Adrenal gland (tissue), 12 donors: ENCODE data around the gene PCSK6. TPM values are rescaled to one million over a fixed set of nuclear protein-coding genes. Genes with fewer than 3 reads are reported as not detected.

ENCODE experiments used
- DNase-seq, 7 donors: peaks; one replicate each; pipeline ENCODE4 v3.0.0-alpha.2; 2019 to 2020
- H3K27ac ChIP-seq, 5 donors: fragments of 200-600 bp; sonication (generic) in 4 of 5; 1 replicate in 3 of 5; 2 replicates in 2 of 5; pipeline versions ENCODE4 v1.5.1 to v1.8.0; 2016 to 2020; ENCODE audit warnings: mild to moderate bottlenecking in 1 of 5
- H3K27me3 ChIP-seq: fragments of 200-600 bp; 2 replicates; pipeline ENCODE4 v1.8.0; 2021
- H3K36me3 ChIP-seq, 2 donors: fragments of 200-600 bp; replicated peaks in 1 of 2; 1 replicate in 1 of 2; 2 replicates in 1 of 2; pipeline versions ENCODE4 v1.5.1 to v1.8.0; 2018 to 2022
- H3K4me1 ChIP-seq, 2 donors: fragments of 200-600 bp; replicated peaks in 1 of 2; 1 replicate in 1 of 2; 2 replicates in 1 of 2; pipeline versions ENCODE4 v1.5.1 to v1.8.0; 2018 to 2021
- H3K4me3 ChIP-seq, 4 donors: fragments of 200-600 bp; sonication (generic) in 3 of 4; one replicate each; pipeline ENCODE4 v1.5.1; 2016 to 2018
- H3K9me3 ChIP-seq, 3 donors: fragments of 200-600 bp; sonication (generic) in 1 of 3; replicated peaks in 1 of 3; 1 replicate in 2 of 3; 2 replicates in 1 of 3; pipeline versions ENCODE4 v1.5.1 to v1.8.0; 2016 to 2021
- CTCF ChIP-seq, 6 experiments: fragments of 450-650 bp in 4 of 6; fragments of 200-600 bp in 2 of 6; sonication (generic) in 1 of 6; IDR thresholded peaks; 1 replicate in 5 of 6; 2 replicates in 1 of 6; pipeline versions ENCODE4 v1.5.1 to v1.8.0; 2016 to 2021; ENCODE audit warnings: antibody characterized with exemption in 6 of 6, mild to moderate bottlenecking in 2 of 6, moderate library complexity in 1 of 6
- POLR2A ChIP-seq, 2 donors: fragments of 450-650 bp; IDR thresholded peaks; one replicate each; pipeline ENCODE4 v1.6.1; 2017; ENCODE audit warnings: antibody characterized with exemption in 2 of 2, mild to moderate bottlenecking in 2 of 2, moderate library complexity in 1 of 2
- WGBS, 4 donors: extraction: QIAGEN DNeasy Blood & Tissue Kit in 2 of 4; methylation state at CpG; one replicate each; pipeline versions ENCODE4 v1.1.5 to v1.1.7; 2013 to 2017; 5-methylcytosine and 5-hydroxymethylcytosine counted together
- intact Hi-C, 2 donors: fragments of 100-400 bp; cut with DNase I; formaldehyde crosslinking; loops; one replicate each; pipeline versions ENCODE4 v1.14.1 to v1.15.0; 2022 to 2023
- polyA plus RNA-seq, 3 donors: library from polyadenylated mRNA; stranded (reverse); fragments of 200-250 nt in 2 of 3; fragments of 350-450 nt in 1 of 3; fragmentation: Illumina TruSeq in 1 of 3; extraction: RNeasy Lipid Tissue Mini Kit (QIAGEN cat#74804) in 1 of 3; gene quantifications; one replicate each; pipeline ENCODE4 v1.2.3, GENCODE V29; 2013 to 2014
- total RNA-seq, 9 donors: library from RNA; depleted of rRNA in 4 of 9; stranded (reverse); fragments of >200 nt in 4 of 9; fragments of 120-200 nt in 1 of 9; fragmentation: NEBNext Ultra II Directional in 1 of 9; extraction: Animal tissue kit (Norgen Biotek cat#: 25700) in 1 of 9; gene quantifications; one replicate each; pipeline versions ENCODE4 v1.1.0 to v1.2.4, GENCODE V29; 2013 to 2023
- donor health status: healthy with polysubstance abuse.
- donor health status: Bipolar disorder and iron deficiency.
- donor health status: DM: yes; HTN: yes; CAD: no.
- donor health status: DM: no; HTN: no; CAD: no.
- donor health status: DM: no; HTN: no; CAD: no.
- donor health status: DM: yes; HTN: yes; CAD: no.

The PCSK6 gene
- total and polyA plus RNA-seq, 12 donors: 0.88 to 53.0 (median 5.6) TPM

GRCh38 chr15:101522621-101523559 is 33.4 kb upstream of the PCSK6 start:
- WGBS, 4 donors: 85 to 88% (median 86%) methylated on average over 14 to 18 of the region's 18 CpGs
- intact Hi-C loops: no loop called here
- no peak overlapping the region for H3K27ac ChIP-seq
- peak in 1 of 7 donors; percentile 28 for DNase-seq
- H3K36me3 ChIP-seq: no peaks in the 10 kb centered on the region
- no peaks in the 10 kb centered on the region for H3K4me1 ChIP-seq
- no peaks in the 10 kb centered on the region for H3K27me3 ChIP-seq
- no peak for TF ChIP-seq POLR2A (IDR thresholded peaks at IDR 0.05)
- no peak for TF ChIP-seq CTCF (IDR thresholded peaks at IDR 0.05)
- H3K9me3 ChIP-seq: peaks cover 0 to 6% (median 0%) of the 10 kb centered on the region in 3 donors
- H3K4me3 ChIP-seq: no peak overlapping the region

GRCh38 chr15:101522091-101522490 is 32.6 kb upstream of the PCSK6 start:
- peak in 1 of 7 donors; percentile 23 for DNase-seq
- peaks cover 0 to 10% (median 0%) of the 10 kb centered on the region in 3 donors for H3K9me3 ChIP-seq
- WGBS, 4 donors: 74 to 86% (median 79%) methylated on average over 11 of the region's 11 CpGs
- no peak overlapping the region for H3K4me3 ChIP-seq
- TF ChIP-seq CTCF (IDR thresholded peaks at IDR 0.05): no peak
- no peak for TF ChIP-seq POLR2A (IDR thresholded peaks at IDR 0.05)
- no peaks in the 10 kb centered on the region for H3K36me3 ChIP-seq
- intact Hi-C loops: no loop called here
- no peaks in the 10 kb centered on the region for H3K4me1 ChIP-seq
- no peaks in the 10 kb centered on the region for H3K27me3 ChIP-seq
- no peak overlapping the region for H3K27ac ChIP-seq

- Histone ChIP-seq H3K4me3 (no peak overlapping the region), H3K36me3 (no peaks in the 10 kb centered on the region), H3K4me1 (no peaks in the 10 kb centered on the region), H3K27ac (no peak overlapping the region), H3K27me3 (no peaks in the 10 kb centered on the region), H3K9me3 (peaks cover 0 to 10% (median 2%) of the 10 kb centered on the region in 3 donors)
- intact Hi-C loops: no loop called here
- TF ChIP-seq CTCF (IDR thresholded peaks at IDR 0.05) (no peak), POLR2A (IDR thresholded peaks at IDR 0.05) (no peak)
- no peak for DNase-seq
- 26 to 33% (median 28%) methylated on average over 5 of the region's 5 CpGs for WGBS, 4 donors
These were observed 32.1 kb upstream of the PCSK6 start for GRCh38 chr15:101521591-101521990.

GRCh38 chr15:101521069-101521468 is 31.6 kb upstream of the PCSK6 start:
- Histone ChIP-seq H3K4me1 (no peaks in the 10 kb centered on the region), H3K27ac (no peak overlapping the region), H3K4me3 (no peak overlapping the region), H3K27me3 (no peaks in the 10 kb centered on the region), H3K9me3 (peaks cover 0 to 13% (median 7%) of the 10 kb centered on the region in 3 donors), H3K36me3 (no peaks in the 10 kb centered on the region)
- 48 to 65% (median 58%) methylated on average over 3 of the region's 3 CpGs for WGBS, 4 donors
- DNase-seq: no peak
- TF ChIP-seq POLR2A (IDR thresholded peaks at IDR 0.05): no peak
- TF ChIP-seq CTCF (IDR thresholded peaks at IDR 0.05): no peak
- intact Hi-C loops: no loop called here
